GM21723 (cell line): Measurements from ENCODE around the gene DCDC1.
"Not testable (repeated sequence)": the region's sequence is repeated elsewhere in the genome, so short reads cannot be mapped to it uniquely, and the experiment has no call there.

ENCODE experiments used
- ATAC-seq: cut with Tn5 transposase; IDR thresholded peaks from one replicate; pipeline ENCODE4 v1.9.1; 2021; ENCODE audit warnings: mild to moderate bottlenecking, moderate library complexity; ENCODE audit not compliant: unreplicated experiment

DCDC1 gene

GRCh38 chr11:31000381-31000780, 369.2 kb downstream of the DCDC1 start:
- no peak for ATAC-seq

- ATAC-seq, result no peak
These were observed 377.1 kb downstream of the DCDC1 start for GRCh38 chr11:30992513-30992849.

GRCh38 chr11:30991802-30992512, 377.6 kb downstream of the DCDC1 start:
- no peak for ATAC-seq

GRCh38 chr11:30991376-30991775, 378.2 kb downstream of the DCDC1 start:
- ATAC-seq, result no peak

- no peak for ATAC-seq
These were observed 378.8 kb downstream of the DCDC1 start for GRCh38 chr11:30990625-30991296.

GRCh38 chr11:30987819-30988218, 381.7 kb downstream of the DCDC1 start:
- ATAC-seq, result no peak

- no peak for ATAC-seq
These were observed 384.0 kb downstream of the DCDC1 start for GRCh38 chr11:30985536-30985935.

- no peak for ATAC-seq
These were observed 384.7 kb downstream of the DCDC1 start for GRCh38 chr11:30984827-30985226.

- ATAC-seq, result no peak
These were observed 385.1 kb downstream of the DCDC1 start for GRCh38 chr11:30984442-30984816.

- ATAC-seq, result no peak
These were observed 385.6 kb downstream of the DCDC1 start for GRCh38 chr11:30983776-30984441.

- ATAC-seq, result no peak
These were observed 386.4 kb downstream of the DCDC1 start for GRCh38 chr11:30983143-30983542.

GRCh38 chr11:30967579-30967978, 402.0 kb downstream of the DCDC1 start:
- no peak for ATAC-seq

- no peak for ATAC-seq
These were observed 409.0 kb downstream of the DCDC1 start for GRCh38 chr11:30960387-30960992.

GRCh38 chr11:30956751-30957150, 412.8 kb downstream of the DCDC1 start:
- no peak for ATAC-seq

- no peak for ATAC-seq
These were observed 419.7 kb downstream of the DCDC1 start for GRCh38 chr11:30949838-30950237.

- not testable (repeated sequence) for ATAC-seq
These were observed 421.8 kb downstream of the DCDC1 start for GRCh38 chr11:30947715-30948114.

- ATAC-seq, result no peak
These were observed 430.7 kb downstream of the DCDC1 start for GRCh38 chr11:30938810-30939209.

GRCh38 chr11:30938171-30938570, 431.4 kb downstream of the DCDC1 start:
- no peak for ATAC-seq

GRCh38 chr11:30936491-30936890, 433.0 kb downstream of the DCDC1 start:
- ATAC-seq, result no peak

- ATAC-seq, result no peak
These were observed 433.7 kb downstream of the DCDC1 start for GRCh38 chr11:30935861-30936260.

- ATAC-seq, result no peak
These were observed 443.4 kb downstream of the DCDC1 start for GRCh38 chr11:30926130-30926529.

- no peak for ATAC-seq
These were observed 447.7 kb downstream of the DCDC1 start for GRCh38 chr11:30921811-30922210.
